GM23338 (cell line): ENCODE results near the gene LRTM2. TPM values are rescaled to one million over a fixed set of nuclear protein-coding genes. Genes with fewer than 3 reads are reported as not detected.
"Not testable (repeated sequence)": the region's sequence is repeated elsewhere in the genome, so short reads cannot be mapped to it uniquely, and the experiment has no call there.

Experiments used
- ATAC-seq: fragments of 200-7000 bp; cut with Tn5 transposase; 3 replicates; pipeline ENCODE4 v1.9.1; 2020
- DNase-seq: peaks from one replicate; pipeline ENCODE4 v3.0.0-alpha.2; 2015; ENCODE audit warnings: low spot score
- H2AFZ ChIP-seq: fragments of 200-600 bp; sonication (generic); 2 replicates; pipeline ENCODE4 v1.8.0; 2016; ENCODE audit warnings: antibody characterized with exemption, mild to moderate bottlenecking, moderate library complexity
- H3F3A ChIP-seq: fragments of 200-600 bp; sonication (generic); replicated peaks from 2 replicates; pipeline ENCODE4 v1.8.0; 2017; ENCODE audit warnings: antibody characterized with exemption, mixed run types, low read depth
- H3K27ac ChIP-seq: fragments of 200-600 bp; sonication (generic); 2 replicates; pipeline ENCODE4 v1.6.1; 2016; ENCODE audit warnings: low read depth
- H3K27me3 ChIP-seq: fragments of 200-600 bp; sonication (generic); 2 replicates; pipeline ENCODE4 v1.8.0; 2016; ENCODE audit warnings: mild to moderate bottlenecking, mixed run types, moderate library complexity; ENCODE audit not compliant: insufficient read depth
- H3K36me3 ChIP-seq: fragments of 200-600 bp; sonication (generic); 2 replicates; pipeline ENCODE4 v1.8.0; 2016; ENCODE audit warnings: mild to moderate bottlenecking; ENCODE audit not compliant: insufficient read depth
- H3K4me1 ChIP-seq: fragments of 200-600 bp; sonication (generic); 2 replicates; pipeline ENCODE4 v1.8.0; 2016; ENCODE audit warnings: mild to moderate bottlenecking, moderate library complexity; ENCODE audit not compliant: insufficient read depth
- H3K4me2 ChIP-seq: fragments of 200-600 bp; sonication (generic); 2 replicates; pipeline ENCODE4 v1.7.1; 2017; ENCODE audit warnings: mixed run types
- H3K4me3 ChIP-seq: fragments of 200-600 bp; sonication (generic); 2 replicates; pipeline ENCODE4 v1.6.1; 2016; ENCODE audit warnings: mixed run types
- H3K79me2 ChIP-seq: fragments of 200-600 bp; sonication (generic); replicated peaks from 2 replicates; pipeline ENCODE4 v1.8.0; 2017; ENCODE audit warnings: mild to moderate bottlenecking; ENCODE audit not compliant: insufficient read depth
- H3K9me2 ChIP-seq: fragments of 200-600 bp; sonication (generic); 2 replicates; pipeline ENCODE4 v1.8.0; 2017; ENCODE audit not compliant: insufficient read depth
- H4K20me1 ChIP-seq: fragments of 200-600 bp; sonication (generic); replicated peaks from 2 replicates; pipeline ENCODE4 v1.8.0; 2017; ENCODE audit warnings: mild to moderate bottlenecking; ENCODE audit not compliant: insufficient read depth
- H3K27ac Mint-ChIP-seq: 2 replicates; pipeline ENCODE4 v1.8.0; 2020; ENCODE audit warnings: inconsistent platforms, mild to moderate bottlenecking, moderate library complexity, mixed read lengths
- H3K27me3 Mint-ChIP-seq: 3 replicates; pipeline ENCODE4 v1.8.0; 2022; ENCODE audit warnings: low read depth, mild to moderate bottlenecking, moderate library complexity, mixed read lengths, inconsistent platforms; ENCODE audit not compliant: insufficient read depth, poor library complexity
- H3K36me3 Mint-ChIP-seq: 3 replicates; pipeline ENCODE4 v1.8.0; 2021; ENCODE audit warnings: low read depth, mild to moderate bottlenecking, inconsistent platforms, moderate library complexity, mixed read lengths
- H3K4me1 Mint-ChIP-seq: 3 replicates; pipeline ENCODE4 v1.8.0; 2020; ENCODE audit warnings: mild to moderate bottlenecking, inconsistent platforms, mixed read lengths
- H3K4me3 Mint-ChIP-seq: 3 replicates; pipeline ENCODE4 v1.8.0; 2021; ENCODE audit warnings: moderate library complexity, mild to moderate bottlenecking, inconsistent platforms, mixed read lengths
- H3K9me3 Mint-ChIP-seq: 3 replicates; pipeline ENCODE4 v1.8.0; 2020; ENCODE audit warnings: moderate library complexity, mild to moderate bottlenecking, inconsistent platforms, mixed read lengths
- EZH2 ChIP-seq: fragments of 200-600 bp; sonication (generic); IDR thresholded peaks from one replicate; pipeline ENCODE4 v1.8.0; 2017; ENCODE audit warnings: antibody characterized with exemption, mild to moderate bottlenecking, low read depth; ENCODE audit not compliant: unreplicated experiment
- JUNB ChIP-seq: IDR thresholded peaks from one replicate; pipeline ENCODE4 v1.6.1; 2016; ENCODE audit warnings: antibody characterized with exemption; ENCODE audit not compliant: unreplicated experiment
- ZNF462 ChIP-seq: fragments of 250-450 bp; sonication (Bioruptor Pico); IDR thresholded peaks from 2 replicates; pipeline ENCODE4 v1.5.0; 2020; ENCODE audit warnings: mild to moderate bottlenecking, moderate library complexity
- polyA plus RNA-seq: library from polyadenylated mRNA; unstranded; fragments of >200 nt; fragmentation: Nextera tagmentation; extraction: Ambion mirVana; gene quantifications from 2 replicates; pipeline ENCODE4 v1.2.1, GENCODE V29; 2016
- total RNA-seq: library from RNA; depleted of rRNA; stranded (reverse); fragments of >200 nt; shearing (Covaris generic); gene quantifications from 2 replicates; pipeline ENCODE4 v1.2.3, GENCODE V29; 2014

Gene LRTM2
- total and polyA plus RNA-seq, 2 experiments from 2014 or later, result 0.08 TPM; not detected in 1

DNA sequence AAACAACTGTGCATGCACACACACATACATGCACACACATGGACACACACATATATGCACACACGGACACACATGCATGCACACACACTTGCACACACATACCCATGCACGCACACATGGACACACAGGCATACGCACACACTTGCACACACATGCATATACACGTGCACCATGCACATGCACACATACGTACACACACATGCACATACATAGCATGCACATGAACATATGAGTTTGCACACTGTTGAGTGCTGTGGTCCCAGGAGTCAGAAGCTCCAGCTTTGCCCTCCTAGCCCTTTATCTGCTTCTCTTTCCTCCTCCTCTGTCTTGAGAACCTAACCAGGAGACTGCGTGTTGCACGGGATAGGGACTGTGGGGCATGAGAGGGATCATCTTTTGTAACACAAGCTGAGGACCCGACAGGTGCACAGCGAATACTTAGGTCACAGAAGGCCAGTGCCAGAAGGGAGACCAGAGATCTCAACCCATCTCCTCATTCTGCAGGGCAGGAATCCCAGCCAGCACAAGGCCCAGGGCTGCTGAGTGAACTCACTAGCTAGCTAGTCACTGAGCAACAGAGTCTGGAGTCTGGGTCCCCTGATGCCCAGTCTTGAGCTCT is 3.5 kb upstream of the LRTM2 start:
- peaks cover 25% of the 10 kb centered on the region for H3K27me3 Mint-ChIP-seq
- no peak for TF ChIP-seq ZNF462 (CRISPR knock-in tag)
- TF ChIP-seq JUNB, result no peak
- no peak for TF ChIP-seq EZH2
- peaks cover 20% of the 10 kb centered on the region for H3K27me3 ChIP-seq
- no peak overlapping the region for H3K4me3 Mint-ChIP-seq
- H3K4me2 ChIP-seq, result no peak overlapping the region
- H2AFZ ChIP-seq, result no peak overlapping the region
- H3K4me1 Mint-ChIP-seq, result peaks cover 15% of the 10 kb centered on the region
- H3K36me3 Mint-ChIP-seq, result no peaks in the 10 kb centered on the region
- no peaks in the 10 kb centered on the region for H3K79me2 ChIP-seq
- ATAC-seq (no peak), DNase-seq (no peak)
- no peak overlapping the region for H3K27ac ChIP-seq
- no peaks in the 10 kb centered on the region for H3K4me1 ChIP-seq
- H3K27ac Mint-ChIP-seq, result no peak overlapping the region
- H3K9me2 ChIP-seq, result no peaks in the 10 kb centered on the region
- H3K4me3 ChIP-seq, result no peak overlapping the region
- H3K36me3 ChIP-seq, result no peaks in the 10 kb centered on the region
- H3K9me3 Mint-ChIP-seq, result no peaks in the 10 kb centered on the region; the same call in 1 of the 3 replicates
- H4K20me1 ChIP-seq, result no peaks in the 10 kb centered on the region
- H3F3A ChIP-seq, result no peaks in the 10 kb centered on the region

DNA sequence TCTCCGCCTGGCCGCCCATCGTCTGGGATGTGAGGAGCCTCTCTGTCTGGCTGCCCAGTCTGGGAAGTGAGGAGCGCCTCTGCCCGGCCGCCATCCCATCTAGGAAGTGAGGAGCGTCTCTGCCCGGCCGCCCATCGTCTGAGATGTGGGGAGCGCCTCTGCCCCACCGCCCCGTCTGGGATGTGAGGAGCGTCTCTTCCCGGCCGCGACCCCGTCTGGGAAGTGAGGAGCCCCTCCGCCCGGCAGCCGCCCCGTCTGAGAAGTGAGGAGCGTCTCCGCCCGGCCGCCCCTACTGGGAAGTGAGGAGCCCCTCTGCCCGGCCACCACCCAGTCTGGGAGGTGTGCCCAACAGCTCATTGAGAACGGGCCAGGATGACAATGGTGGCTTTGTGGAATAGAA is 2.4 kb upstream of the LRTM2 start:
- H3F3A ChIP-seq, H3K4me1 ChIP-seq, H3K4me3 Mint-ChIP-seq, H3K36me3 Mint-ChIP-seq, ATAC-seq, H3K4me3 ChIP-seq, H3K79me2 ChIP-seq, H3K27ac Mint-ChIP-seq, DNase-seq, H3K36me3 ChIP-seq, H3K9me2 ChIP-seq, H4K20me1 ChIP-seq, H3K27ac ChIP-seq, H3K9me3 Mint-ChIP-seq, H2AFZ ChIP-seq, H3K4me2 ChIP-seq: not testable (repeated sequence)
- Mint-ChIP-seq H3K4me1 (peaks cover 18% of the 10 kb centered on the region), H3K27me3 (peaks cover 34% of the 10 kb centered on the region)
- peaks cover 20% of the 10 kb centered on the region for H3K27me3 ChIP-seq
